GM13977 (cell line): ENCODE measurements around the gene FMC1.
"Not testable (repeated sequence)": the region's sequence is repeated elsewhere in the genome, so short reads cannot be mapped to it uniquely, and the experiment has no call there.

Experiments used
- DNase-seq: peaks from one replicate; pipeline ENCODE4 v3.0.0; 2012; ENCODE audit warnings: low spot score
- in situ Hi-C: fragments of 300-500 bp; cut with MboI; formaldehyde crosslinking; loops from one replicate; pipeline ENCODE4 v1.12.0; 2022; ENCODE audit warnings: low sequenced_read_pairs, low pct_unique_long_range_greater_than_20kb, mixed read lengths, inconsistent platforms; ENCODE audit not compliant: unreplicated experiment
- TF ChIP-seq, protein P1 (sequence below): IDR thresholded peaks from 2 replicates; pipeline ENCODE4 v1.5.1; 2012; ENCODE audit warnings: mild to moderate bottlenecking, control low read depth; ENCODE audit not compliant: insufficient read depth; ENCODE audit errors: extremely low read depth, missing control alignments

Gene FMC1

GRCh38 chr7:139355320-139355719 lies 14.2 kb downstream of the FMC1 start:
- TF ChIP-seq, protein P1, sequence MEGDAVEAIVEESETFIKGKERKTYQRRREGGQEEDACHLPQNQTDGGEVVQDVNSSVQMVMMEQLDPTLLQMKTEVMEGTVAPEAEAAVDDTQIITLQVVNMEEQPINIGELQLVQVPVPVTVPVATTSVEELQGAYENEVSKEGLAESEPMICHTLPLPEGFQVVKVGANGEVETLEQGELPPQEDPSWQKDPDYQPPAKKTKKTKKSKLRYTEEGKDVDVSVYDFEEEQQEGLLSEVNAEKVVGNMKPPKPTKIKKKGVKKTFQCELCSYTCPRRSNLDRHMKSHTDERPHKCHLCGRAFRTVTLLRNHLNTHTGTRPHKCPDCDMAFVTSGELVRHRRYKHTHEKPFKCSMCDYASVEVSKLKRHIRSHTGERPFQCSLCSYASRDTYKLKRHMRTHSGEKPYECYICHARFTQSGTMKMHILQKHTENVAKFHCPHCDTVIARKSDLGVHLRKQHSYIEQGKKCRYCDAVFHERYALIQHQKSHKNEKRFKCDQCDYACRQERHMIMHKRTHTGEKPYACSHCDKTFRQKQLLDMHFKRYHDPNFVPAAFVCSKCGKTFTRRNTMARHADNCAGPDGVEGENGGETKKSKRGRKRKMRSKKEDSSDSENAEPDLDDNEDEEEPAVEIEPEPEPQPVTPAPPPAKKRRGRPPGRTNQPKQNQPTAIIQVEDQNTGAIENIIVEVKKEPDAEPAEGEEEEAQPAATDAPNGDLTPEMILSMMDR: no peak
- DNase-seq: no peak
- in situ Hi-C loops: no loop called here

GRCh38 chr7:139357729-139358506 lies 16.8 kb downstream of the FMC1 start:
- in situ Hi-C loops, DNase-seq: not testable (repeated sequence)

GRCh38 chr7:139358541-139359365 lies 17.6 kb downstream of the FMC1 start:
- peak; percentile 40 for DNase-seq
- in situ Hi-C loops: no loop called here
- TF ChIP-seq, protein P1: no peak

DNA sequence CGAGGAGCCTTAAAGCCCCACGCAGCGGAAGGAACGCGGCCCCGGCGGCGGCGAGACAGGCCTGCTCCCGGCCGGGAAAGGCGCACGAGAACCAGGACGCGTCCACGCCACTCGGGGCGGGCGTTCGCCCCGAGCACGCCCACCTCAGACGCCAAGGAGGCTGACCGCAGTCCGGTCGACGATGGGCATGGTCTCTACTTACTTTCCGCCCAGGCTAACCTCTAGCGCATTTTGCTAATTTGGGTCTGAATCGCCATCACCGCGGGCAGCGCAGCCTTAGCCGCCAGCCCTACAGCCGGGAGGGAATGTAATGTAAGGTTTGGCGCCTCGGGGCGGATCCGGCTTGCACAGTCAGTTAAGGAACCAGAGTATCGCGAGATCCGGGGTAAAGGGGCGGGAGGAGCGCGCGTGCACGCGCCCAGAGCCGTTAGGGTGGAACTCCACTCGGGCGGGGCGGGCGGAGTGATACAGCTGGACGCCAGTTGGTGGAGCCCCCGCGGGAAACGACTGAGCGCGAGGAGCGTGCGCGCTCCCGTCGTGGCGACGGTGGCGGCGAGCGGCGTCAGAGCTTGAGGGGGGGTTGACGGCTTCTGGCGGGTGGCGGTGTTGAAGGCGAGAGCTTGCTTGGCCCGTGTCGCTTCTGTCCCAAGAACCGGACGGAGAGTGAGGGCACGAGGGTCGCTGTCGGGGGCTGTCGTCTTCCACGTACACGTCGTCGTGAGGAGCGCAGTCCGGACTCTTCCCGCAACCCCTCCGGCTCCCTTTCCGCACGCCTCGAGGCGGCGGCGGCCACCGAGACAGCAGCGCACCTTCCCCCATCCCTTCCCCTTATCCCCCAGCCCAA lies 18.5 kb downstream of the FMC1 start, which contains the start of gene LUC7L2:
LUC7L2 (plus strand) TSS at position 529 of the 844 bp plus-strand sequence. CDS start 368 bp downstream, outside the sequence.
- in situ Hi-C loops: no loop called here
- DNase-seq: peak; percentile 95
- TF ChIP-seq, protein P1: no peak

GRCh38 chr7:139360210-139360947 lies 19.2 kb downstream of the FMC1 start:
- TF ChIP-seq, protein P1: no peak
- in situ Hi-C loops: no loop called here
- DNase-seq: peak; percentile 94

GRCh38 chr7:139360948-139361307 lies 19.8 kb downstream of the FMC1 start:
- TF ChIP-seq, protein P1: no peak
- in situ Hi-C loops: no loop called here

More at GRCh38 chr7:139360948-139361307, 19.8 kb downstream of the FMC1 start:
- DNase-seq: no peak
